HEK293T (cell line): Measurements from ENCODE around the gene SMAD5.

ENCODE experiments used
- CTCF ChIA-PET: fragments of 350-600 bp; formaldehyde crosslinking; extraction: SDS; loops from one replicate; lab custom pipeline; 2021; ENCODE audit warnings: antibody characterized with exemption, inconsistent platforms; lab: Yijun Ruan, JAX
- POLR2A ChIA-PET: fragments of 350-600 bp; formaldehyde crosslinking; extraction: SDS; loops from one replicate; lab custom pipeline; 2020; ENCODE audit warnings: antibody characterized with exemption, inconsistent platforms; lab: Yijun Ruan, JAX
- DNase-seq: peaks from one replicate; pipeline ENCODE4 v3.0.0; 2012; ENCODE audit warnings: mixed read lengths; ENCODE audit errors: extremely low spot score
- ARNT ChIP-seq: fragments of 450-650 bp; IDR thresholded peaks from 2 replicates; pipeline ENCODE4 v1.6.1; 2017; ENCODE audit warnings: mild to moderate bottlenecking
- BHLHE40 ChIP-seq: fragments of 450-650 bp; IDR thresholded peaks from 2 replicates; pipeline ENCODE4 v1.6.1; 2016; ENCODE audit warnings: mild to moderate bottlenecking, moderate library complexity, borderline replicate concordance
- CTBP1 ChIP-seq: fragments of 450-650 bp; IDR thresholded peaks from 2 replicates; pipeline ENCODE4 v1.6.1; 2016; ENCODE audit warnings: borderline replicate concordance
- ELF4 ChIP-seq: fragments of 450-650 bp; IDR thresholded peaks from 2 replicates; pipeline ENCODE4 v1.6.1; 2017; ENCODE audit warnings: antibody characterized with exemption
- FOXA1 ChIP-seq: fragments of 450-650 bp; IDR thresholded peaks from 2 replicates; pipeline ENCODE4 v1.6.1; 2016; ENCODE audit warnings: mild to moderate bottlenecking
- FOXK2 ChIP-seq: fragments of 450-650 bp; IDR thresholded peaks from 2 replicates; pipeline ENCODE4 v1.6.1; 2016; ENCODE audit warnings: mild to moderate bottlenecking
- FOXM1 ChIP-seq: fragments of 450-650 bp; IDR thresholded peaks from 2 replicates; pipeline ENCODE4 v1.6.1; 2017; ENCODE audit warnings: mild to moderate bottlenecking, borderline replicate concordance
- HDGF ChIP-seq: fragments of 450-650 bp; IDR thresholded peaks from 2 replicates; pipeline ENCODE4 v1.6.1; 2017; ENCODE audit warnings: antibody characterized with exemption, borderline replicate concordance
- L3MBTL2 ChIP-seq: fragments of 450-650 bp; conservative IDR thresholded peaks from 2 replicates; pipeline ENCODE4 v1.6.1; 2016; ENCODE audit warnings: mild to moderate bottlenecking
- LEF1 ChIP-seq: fragments of 450-650 bp; IDR thresholded peaks from 2 replicates; pipeline ENCODE4 v1.6.1; 2017; ENCODE audit warnings: mild to moderate bottlenecking, borderline replicate concordance
- NFRKB ChIP-seq: fragments of 450-650 bp; IDR thresholded peaks from 2 replicates; pipeline ENCODE4 v1.6.1; 2016; ENCODE audit warnings: mild to moderate bottlenecking, moderate library complexity
- PKNOX1 ChIP-seq: fragments of 450-650 bp; IDR thresholded peaks from 2 replicates; pipeline ENCODE4 v1.6.1; 2016
- SP1 ChIP-seq: fragments of 450-650 bp; IDR thresholded peaks from 2 replicates; pipeline ENCODE4 v1.6.1; 2017
- SUZ12 ChIP-seq: fragments of 450-650 bp; IDR thresholded peaks from 2 replicates; pipeline ENCODE4 v1.6.1; 2016; ENCODE audit warnings: mild to moderate bottlenecking
- TARDBP ChIP-seq: fragments of 450-650 bp; IDR thresholded peaks from 2 replicates; pipeline ENCODE4 v1.6.1; 2016
- ZNF384 ChIP-seq: fragments of 450-650 bp; IDR thresholded peaks from 2 replicates; pipeline ENCODE4 v1.6.1; 2016

SMAD5 gene

GRCh38 chr5:136143763-136144162 lies 11.1 kb downstream of the SMAD5 start:
- TF ChIP-seq L3MBTL2 (no peak), ARNT (no peak), FOXM1 (no peak), FOXA1 (no peak), BHLHE40 (no peak), HDGF (no peak), FOXK2 (no peak)
- no peak for DNase-seq
- CTCF ChIA-PET: no interaction called here
- POLR2A ChIA-PET: interaction anchor here (3.6 kb wide), 1 partner anchor 11 kb away, joined by 22 read pairs; the partner anchor contains the start of gene SMAD5

- ChIA-PET CTCF (no interaction called here), POLR2A (interaction anchor here (1.8 to 2.9 kb wide), 2 partner anchors 11 to 13 kb away, joined by 5 to 12 read pairs; partner anchors contain the start of gene SMAD5)
- DNase-seq: no peak
- TF ChIP-seq SUZ12 (no peak), FOXM1 (no peak), FOXA1 (no peak), SP1 (no peak), FOXK2 (no peak), L3MBTL2 (no peak), ELF4 (no peak), PKNOX1 (no peak), CTBP1 (no peak), BHLHE40 (no peak), ZNF384 (no peak), NFRKB (no peak), HDGF (no peak), LEF1 (no peak)
Observed at GRCh38 chr5:136145030-136145429, 12.4 kb downstream of the SMAD5 start.

- POLR2A ChIA-PET: interaction anchor here (1.8 to 2.9 kb wide), 2 partner anchors 13 to 14 kb away, joined by 5 to 12 read pairs; partner anchors contain the start of gene SMAD5
- CTCF ChIA-PET: no interaction called here
- TF ChIP-seq ARNT (no peak), HDGF (no peak), FOXM1 (no peak), BHLHE40 (no peak), NFRKB (no peak), LEF1 (no peak), L3MBTL2 (no peak), CTBP1 (no peak), PKNOX1 (no peak), SP1 (no peak), FOXA1 (no peak), SUZ12 (no peak), ZNF384 (no peak), FOXK2 (no peak), TARDBP (no peak), ELF4 (no peak)
- DNase-seq: no peak
Observed at GRCh38 chr5:136146201-136146600, 13.6 kb downstream of the SMAD5 start.

- ChIA-PET CTCF (interaction anchor here (0.6 to 0.9 kb wide), 2 partner anchors 15 to 644 kb away, joined by 3 read pairs; partner anchors contain the start of gene SMAD5), POLR2A (interaction anchor here (1.2 to 2.9 kb wide), 2 partner anchors 14 to 15 kb away, joined by 4 to 12 read pairs; partner anchors contain the start of gene SMAD5)
- no peak for DNase-seq
- TF ChIP-seq FOXM1: no peak
- no peak for TF ChIP-seq SUZ12
- no peak for TF ChIP-seq L3MBTL2
- no peak for TF ChIP-seq FOXA1
- TF ChIP-seq SP1: no peak
- no peak for TF ChIP-seq ELF4
- TF ChIP-seq FOXK2: no peak
- no peak for TF ChIP-seq HDGF
- no peak for TF ChIP-seq ZNF384
- TF ChIP-seq CTBP1: no peak
- TF ChIP-seq PKNOX1: no peak
- no peak for TF ChIP-seq ARNT
- TF ChIP-seq LEF1: no peak
- TF ChIP-seq BHLHE40: no peak
Observed at GRCh38 chr5:136147632-136148031, 15.0 kb downstream of the SMAD5 start.

- TF ChIP-seq SP1 (no peak), L3MBTL2 (no peak), ZNF384 (no peak), ARNT (no peak), TARDBP (no peak), HDGF (no peak), FOXK2 (no peak), ELF4 (no peak), FOXA1 (no peak)
- no peak for DNase-seq
- CTCF ChIA-PET: interaction anchor here (0.7 kb wide), 1 partner anchor 315 kb away, joined by 3 read pairs; no protein-coding TSS in a partner anchor
- POLR2A ChIA-PET: no interaction called here
Observed at GRCh38 chr5:136149891-136150290, 17.2 kb downstream of the SMAD5 start.

GRCh38 chr5:136153581-136154236 lies 21.1 kb downstream of the SMAD5 start:
- CTCF ChIA-PET: interaction anchor here (0.7 kb wide), 1 partner anchor 315 kb away, joined by 3 read pairs; no protein-coding TSS in a partner anchor
- TF ChIP-seq TARDBP (no peak), SUZ12 (no peak), NFRKB (no peak)
- DNase-seq: no peak
- POLR2A ChIA-PET: no interaction called here
